ENCODE data around the gene MDP1.

DNA sequence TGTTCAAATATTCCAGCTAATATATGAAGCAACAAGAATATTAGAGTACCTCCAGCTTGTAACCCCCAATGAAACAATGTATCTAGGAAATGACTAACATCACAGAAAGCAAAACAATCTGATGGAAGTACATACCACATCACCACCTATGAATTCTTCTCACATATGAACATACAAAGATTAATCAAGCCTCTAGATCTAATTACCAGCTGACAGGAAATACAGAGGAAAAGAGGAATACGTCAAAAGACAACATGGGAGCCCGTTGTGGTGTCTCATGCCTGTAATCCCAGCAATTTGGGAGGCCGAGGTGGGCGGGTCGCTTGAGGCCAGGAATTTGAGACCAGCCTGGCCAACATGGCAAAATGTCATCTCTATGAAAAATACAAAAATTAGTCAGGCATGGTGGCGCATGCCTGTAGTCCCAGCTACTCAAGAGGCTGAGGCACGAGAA lies 8.8 kb upstream of the MDP1 start:
- TF ChIP-seq, protein P1, sequence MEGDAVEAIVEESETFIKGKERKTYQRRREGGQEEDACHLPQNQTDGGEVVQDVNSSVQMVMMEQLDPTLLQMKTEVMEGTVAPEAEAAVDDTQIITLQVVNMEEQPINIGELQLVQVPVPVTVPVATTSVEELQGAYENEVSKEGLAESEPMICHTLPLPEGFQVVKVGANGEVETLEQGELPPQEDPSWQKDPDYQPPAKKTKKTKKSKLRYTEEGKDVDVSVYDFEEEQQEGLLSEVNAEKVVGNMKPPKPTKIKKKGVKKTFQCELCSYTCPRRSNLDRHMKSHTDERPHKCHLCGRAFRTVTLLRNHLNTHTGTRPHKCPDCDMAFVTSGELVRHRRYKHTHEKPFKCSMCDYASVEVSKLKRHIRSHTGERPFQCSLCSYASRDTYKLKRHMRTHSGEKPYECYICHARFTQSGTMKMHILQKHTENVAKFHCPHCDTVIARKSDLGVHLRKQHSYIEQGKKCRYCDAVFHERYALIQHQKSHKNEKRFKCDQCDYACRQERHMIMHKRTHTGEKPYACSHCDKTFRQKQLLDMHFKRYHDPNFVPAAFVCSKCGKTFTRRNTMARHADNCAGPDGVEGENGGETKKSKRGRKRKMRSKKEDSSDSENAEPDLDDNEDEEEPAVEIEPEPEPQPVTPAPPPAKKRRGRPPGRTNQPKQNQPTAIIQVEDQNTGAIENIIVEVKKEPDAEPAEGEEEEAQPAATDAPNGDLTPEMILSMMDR (IDR thresholded peaks at IDR 0.05): no peak
- TF ChIP-seq EP300 (IDR thresholded peaks at IDR 0.05) (no peak), POLR2A (IDR thresholded peaks at IDR 0.05) (no peak)
